Skeletal muscle tissue (tissue), 4 donors: ENCODE results near the gene S100A16. TPM values are rescaled to one million over a fixed set of nuclear protein-coding genes. Genes with fewer than 3 reads are reported as not detected.

Source experiments
- H3K27ac ChIP-seq: one replicate; pipeline ENCODE4 v1.7.0; 2013; ENCODE audit warnings: mild to moderate bottlenecking, low read depth, low read length, inconsistent platforms
- H3K27me3 ChIP-seq, 3 donors: one replicate each; pipeline ENCODE4 v1.7.0; 2013; ENCODE audit warnings: low read length in 3 of 3; ENCODE audit not compliant: control insufficient read depth in 3 of 3, insufficient read depth in 3 of 3
- H3K36me3 ChIP-seq, 3 donors: one replicate each; pipeline ENCODE4 v1.7.0; 2013; ENCODE audit warnings: low read length in 3 of 3; ENCODE audit not compliant: control insufficient read depth in 3 of 3, insufficient read depth in 3 of 3
- H3K4me1 ChIP-seq, 3 donors: one replicate each; pipeline ENCODE4 v1.7.0; 2013; ENCODE audit warnings: low read length in 3 of 3, mild to moderate bottlenecking in 3 of 3; ENCODE audit not compliant: control insufficient read depth in 3 of 3, insufficient read depth in 3 of 3
- H3K4me3 ChIP-seq, 3 donors: one replicate each; pipeline ENCODE4 v1.7.0; 2013; ENCODE audit warnings: low read length in 3 of 3
- H3K9ac ChIP-seq, 3 donors: one replicate each; pipeline ENCODE4 v1.7.0; 2013; ENCODE audit warnings: low read length in 3 of 3, mild to moderate bottlenecking in 3 of 3, moderate library complexity in 2 of 3, low read depth in 1 of 3
- H3K9me3 ChIP-seq, 3 donors: one replicate each; pipeline ENCODE4 v1.7.0; 2013; ENCODE audit warnings: low read length in 3 of 3; ENCODE audit not compliant: control insufficient read depth in 3 of 3
- total RNA-seq: library from RNA; depleted of rRNA; stranded (reverse); fragments of >200 nt; gene quantifications from one replicate; pipeline ENCODE4 v1.2.3, GENCODE V29; 2014
- donor health status: Osteomylitis.

S100A16 gene
- total RNA-seq, 1 donor from 2014 or later, result 36.0 TPM

- Histone ChIP-seq H3K9ac (peak overlapping the region in 2 of 3 donors; percentile 19 to 44), H3K27me3 (no peaks in the 10 kb centered on the region), H3K4me1 (peaks cover 21 to 30% (median 23%) of the 10 kb centered on the region in 3 donors), H3K27ac (peak overlapping the region; percentile 38), H3K9me3 (no peaks in the 10 kb centered on the region), H3K36me3 (peaks cover 11 to 15% (median 13%) of the 10 kb centered on the region in 3 donors), H3K4me3 (peak overlapping the region in 1 of 3 donors; percentile 14)
Measured at GRCh38 chr1:153649863-153650235, 36.9 kb upstream of the S100A16 start.

- peaks cover 14 to 19% (median 16%) of the 10 kb centered on the region in 3 donors for H3K36me3 ChIP-seq
- peak overlapping the region; percentile 38 for H3K27ac ChIP-seq
- H3K4me1 ChIP-seq, result peaks cover 23 to 32% (median 23%) of the 10 kb centered on the region in 3 donors
- H3K4me3 ChIP-seq, result peak overlapping the region in 1 of 3 donors; percentile 14
- peak overlapping the region in 2 of 3 donors; percentile 44 to 55 for H3K9ac ChIP-seq
- H3K9me3 ChIP-seq, result no peaks in the 10 kb centered on the region
- no peaks in the 10 kb centered on the region for H3K27me3 ChIP-seq
Measured at GRCh38 chr1:153649137-153649862, 36.4 kb upstream of the S100A16 start.

DNA sequence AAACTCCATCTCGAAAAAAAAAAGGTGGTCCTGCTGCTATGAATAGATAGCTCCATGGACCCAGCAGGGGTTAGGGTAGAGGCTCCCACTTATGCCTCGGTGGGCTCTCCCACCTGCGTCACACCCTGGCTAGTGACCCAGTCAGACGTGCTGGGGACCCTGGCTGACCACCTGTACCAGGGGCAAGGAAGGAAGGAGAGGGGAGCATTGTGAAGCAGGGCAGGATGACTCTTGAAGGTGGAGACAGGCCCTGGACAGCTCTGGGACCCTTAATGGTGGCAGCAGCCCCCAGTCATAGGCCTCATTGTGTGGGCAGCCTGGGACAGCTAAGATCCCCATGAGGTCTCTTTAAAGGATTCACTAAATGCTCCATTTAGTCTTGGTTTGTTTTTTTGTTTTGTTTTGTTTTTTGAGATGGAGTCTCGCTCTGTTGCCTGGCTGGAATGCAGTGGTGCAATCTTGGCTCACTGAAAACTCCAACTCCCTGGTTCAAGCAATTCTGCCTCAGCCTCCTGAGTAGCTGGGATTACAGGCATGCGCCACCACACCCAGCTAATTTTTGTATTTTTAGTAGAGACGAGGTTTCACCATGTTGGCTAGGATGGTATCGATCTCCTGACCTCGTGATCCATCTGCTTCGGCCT, 35.2 kb upstream of the S100A16 start:
- Histone ChIP-seq H3K4me3 (no peak overlapping the region), H3K36me3 (peaks cover 16 to 30% (median 17%) of the 10 kb centered on the region in 3 donors), H3K4me1 (peaks cover 31 to 44% (median 32%) of the 10 kb centered on the region in 3 donors), H3K27me3 (no peaks in the 10 kb centered on the region), H3K27ac (no peak overlapping the region), H3K9ac (peak overlapping the region in 1 of 3 donors; percentile 10), H3K9me3 (no peaks in the 10 kb centered on the region)

- Histone ChIP-seq H3K27ac (peak overlapping the region; percentile 7), H3K4me1 (peaks cover 29 to 48% (median 31%) of the 10 kb centered on the region in 3 donors), H3K27me3 (no peaks in the 10 kb centered on the region), H3K4me3 (no peak overlapping the region), H3K36me3 (peaks cover 22 to 38% (median 24%) of the 10 kb centered on the region in 3 donors), H3K9ac (no peak overlapping the region), H3K9me3 (no peaks in the 10 kb centered on the region)
Measured at GRCh38 chr1:153647346-153647714, 34.4 kb upstream of the S100A16 start.

GRCh38 chr1:153646672-153647345, 33.9 kb upstream of the S100A16 start:
- Histone ChIP-seq H3K4me1 (peaks cover 31 to 53% (median 31%) of the 10 kb centered on the region in 3 donors), H3K27me3 (no peaks in the 10 kb centered on the region), H3K9ac (no peak overlapping the region), H3K4me3 (no peak overlapping the region), H3K27ac (peak overlapping the region; percentile 7), H3K36me3 (peaks cover 27 to 43% (median 29%) of the 10 kb centered on the region in 3 donors), H3K9me3 (no peaks in the 10 kb centered on the region)

DNA sequence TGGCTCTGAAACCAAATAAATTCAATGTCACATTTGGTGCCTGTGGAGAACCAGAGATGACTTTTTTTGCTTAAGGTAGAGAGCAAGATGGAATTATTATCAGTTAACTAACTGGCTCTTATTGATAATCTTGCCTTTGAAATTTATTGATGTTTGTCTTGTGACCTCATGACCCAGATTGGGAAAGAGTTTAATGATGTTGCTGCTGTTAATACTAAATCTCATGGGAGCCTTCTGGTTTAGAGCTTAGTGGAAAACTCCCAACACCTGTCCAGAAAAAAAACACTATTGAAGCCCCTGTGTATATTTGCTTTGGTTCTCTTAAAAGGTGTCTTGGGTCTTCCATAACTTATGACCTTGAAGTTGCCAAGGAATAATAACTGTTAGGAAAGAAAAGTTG, 30.9 kb upstream of the S100A16 start:
- Histone ChIP-seq H3K4me1 (peaks cover 36 to 64% (median 45%) of the 10 kb centered on the region in 3 donors), H3K27ac (peak overlapping the region; percentile 57), H3K27me3 (no peaks in the 10 kb centered on the region), H3K9me3 (no peaks in the 10 kb centered on the region), H3K36me3 (peaks cover 33 to 67% (median 45%) of the 10 kb centered on the region in 3 donors), H3K9ac (no peak overlapping the region), H3K4me3 (no peak overlapping the region)

DNA sequence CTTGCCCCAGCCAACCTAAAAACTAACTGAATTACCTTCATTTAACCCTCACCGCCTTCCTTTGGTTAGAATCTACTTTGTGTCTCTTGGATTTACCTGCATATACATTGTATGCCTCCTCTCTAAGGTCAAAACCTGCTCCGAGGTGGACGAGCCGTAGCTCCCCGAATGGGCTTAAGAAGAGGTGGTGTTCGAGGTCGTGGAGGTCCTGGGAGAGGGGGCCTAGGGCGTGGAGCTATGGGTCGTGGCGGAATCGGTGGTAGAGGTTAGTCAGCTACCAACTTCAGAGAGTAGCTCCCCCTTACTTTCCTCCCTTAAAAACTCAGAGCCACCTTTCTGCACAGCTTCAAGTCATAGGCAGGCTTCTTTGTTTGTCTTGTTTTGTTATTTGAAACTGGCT, 30.2 kb upstream of the S100A16 start:
- Histone ChIP-seq H3K4me3 (no peak overlapping the region), H3K27ac (peak overlapping the region; percentile 10), H3K27me3 (no peaks in the 10 kb centered on the region), H3K9me3 (no peaks in the 10 kb centered on the region), H3K36me3 (peaks cover 35 to 71% (median 48%) of the 10 kb centered on the region in 3 donors), H3K9ac (no peak overlapping the region), H3K4me1 (peaks cover 39 to 70% (median 50%) of the 10 kb centered on the region in 3 donors)

DNA sequence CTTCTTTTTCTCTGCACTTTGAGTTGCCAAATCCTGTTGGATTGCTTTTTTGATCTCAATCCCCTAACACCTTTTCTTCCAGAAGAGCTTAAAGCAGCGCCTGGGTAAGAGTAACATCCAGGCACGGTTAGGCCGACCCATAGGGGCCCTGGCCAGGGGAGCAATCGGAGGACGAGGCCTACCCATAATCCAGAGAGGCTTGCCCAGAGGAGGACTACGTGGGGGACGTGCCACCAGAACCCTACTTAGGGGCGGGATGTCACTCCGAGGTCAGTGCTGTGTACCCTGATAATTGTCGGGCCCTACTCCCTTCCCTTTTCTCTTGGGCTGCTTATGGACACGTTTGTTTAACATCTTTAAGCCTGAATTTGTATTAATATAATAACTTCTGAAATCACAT, 29.2 kb upstream of the S100A16 start:
- peaks cover 40 to 78% (median 55%) of the 10 kb centered on the region in 3 donors for H3K36me3 ChIP-seq
- peak overlapping the region in 1 of 3 donors; percentile 52 for H3K9ac ChIP-seq
- H3K4me3 ChIP-seq, result no peak overlapping the region
- H3K27me3 ChIP-seq, result no peaks in the 10 kb centered on the region
- H3K4me1 ChIP-seq, result peaks cover 41 to 73% (median 54%) of the 10 kb centered on the region in 3 donors
- H3K27ac ChIP-seq, result peak overlapping the region; percentile 79
- no peaks in the 10 kb centered on the region for H3K9me3 ChIP-seq

DNA sequence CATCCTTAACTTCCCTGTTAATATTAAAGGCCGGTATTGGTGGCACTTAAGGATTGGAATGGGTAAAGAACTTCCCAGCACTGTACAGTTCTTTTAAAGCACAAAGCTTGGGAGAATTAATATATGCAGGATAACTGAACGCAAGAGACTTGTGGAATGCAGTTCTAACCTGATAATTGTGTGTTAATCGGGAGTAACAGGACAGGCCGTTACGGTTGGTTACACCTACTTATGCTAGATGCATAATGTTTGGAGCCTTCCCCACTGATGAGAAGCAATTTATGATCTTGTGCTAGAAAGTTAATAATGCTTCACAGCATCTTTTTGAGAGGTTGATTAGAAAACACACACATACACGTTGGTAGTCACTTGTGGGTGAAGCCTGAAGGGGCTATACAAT, 27.9 kb upstream of the S100A16 start:
- Histone ChIP-seq H3K27ac (peak overlapping the region; percentile 79), H3K4me1 (peaks cover 52 to 82% (median 63%) of the 10 kb centered on the region in 3 donors), H3K9me3 (no peaks in the 10 kb centered on the region), H3K27me3 (no peaks in the 10 kb centered on the region), H3K9ac (peak overlapping the region in 1 of 3 donors; percentile 45), H3K4me3 (no peak overlapping the region), H3K36me3 (peaks cover 39 to 83% (median 63%) of the 10 kb centered on the region in 3 donors)
